Tibial artery (tissue), 4 donors: ENCODE measurements around the gene TLN1.
A peak's percentile ranks its signal among the peaks of the same experiment; 100 is the strongest.

ENCODE experiments used
- DNase-seq, 2 donors: peaks; one replicate each; pipeline ENCODE4 v3.0.0-alpha.2; 2019
- H3K27ac ChIP-seq, 2 donors: fragments of 200-600 bp; sonication (generic) in 1 of 2; 1 replicate in 1 of 2; 2 replicates in 1 of 2; pipeline ENCODE4 v1.5.1; 2018 to 2019; ENCODE audit warnings: mild to moderate bottlenecking in 1 of 2
- H3K27me3 ChIP-seq, 2 donors: fragments of 200-600 bp; sonication (generic) in 1 of 2; one replicate each; pipeline versions ENCODE4 v1.5.1 to v1.6.0; 2016 to 2019
- H3K36me3 ChIP-seq, 3 donors: fragments of 200-600 bp; sonication (generic) in 2 of 3; one replicate each; pipeline ENCODE4 v1.5.1; 2016 to 2019; ENCODE audit warnings: mild to moderate bottlenecking in 2 of 3
- H3K4me1 ChIP-seq, 4 donors: fragments of 200-600 bp; sonication (generic) in 2 of 4; 1 replicate in 3 of 4; 2 replicates in 1 of 4; pipeline ENCODE4 v1.5.1; 2016 to 2019
- H3K4me3 ChIP-seq, 2 donors: fragments of 200-600 bp; sonication (generic) in 1 of 2; 1 replicate in 1 of 2; 2 replicates in 1 of 2; pipeline ENCODE4 v1.5.1; 2018 to 2019; ENCODE audit warnings: mild to moderate bottlenecking in 2 of 2
- H3K9me3 ChIP-seq, 3 donors: fragments of 200-600 bp; sonication (generic) in 1 of 3; one replicate each; pipeline ENCODE4 v1.5.1; 2016 to 2019
- intact Hi-C: fragments of 100-400 bp; cut with DNase I; formaldehyde crosslinking; loops from one replicate; pipeline ENCODE4 v1.15.0; 2023; ENCODE audit warnings: low total_unique reads
- TF ChIP-seq, protein P1 (sequence below), 2 experiments: fragments of 200-600 bp in 1 of 2; fragments of 450-650 bp in 1 of 2; IDR thresholded peaks; one replicate each; pipeline ENCODE4 v1.5.1; 2017 to 2019; ENCODE audit warnings: antibody characterized with exemption in 2 of 2, mild to moderate bottlenecking in 1 of 2, moderate library complexity in 1 of 2

The TLN1 gene

DNA sequence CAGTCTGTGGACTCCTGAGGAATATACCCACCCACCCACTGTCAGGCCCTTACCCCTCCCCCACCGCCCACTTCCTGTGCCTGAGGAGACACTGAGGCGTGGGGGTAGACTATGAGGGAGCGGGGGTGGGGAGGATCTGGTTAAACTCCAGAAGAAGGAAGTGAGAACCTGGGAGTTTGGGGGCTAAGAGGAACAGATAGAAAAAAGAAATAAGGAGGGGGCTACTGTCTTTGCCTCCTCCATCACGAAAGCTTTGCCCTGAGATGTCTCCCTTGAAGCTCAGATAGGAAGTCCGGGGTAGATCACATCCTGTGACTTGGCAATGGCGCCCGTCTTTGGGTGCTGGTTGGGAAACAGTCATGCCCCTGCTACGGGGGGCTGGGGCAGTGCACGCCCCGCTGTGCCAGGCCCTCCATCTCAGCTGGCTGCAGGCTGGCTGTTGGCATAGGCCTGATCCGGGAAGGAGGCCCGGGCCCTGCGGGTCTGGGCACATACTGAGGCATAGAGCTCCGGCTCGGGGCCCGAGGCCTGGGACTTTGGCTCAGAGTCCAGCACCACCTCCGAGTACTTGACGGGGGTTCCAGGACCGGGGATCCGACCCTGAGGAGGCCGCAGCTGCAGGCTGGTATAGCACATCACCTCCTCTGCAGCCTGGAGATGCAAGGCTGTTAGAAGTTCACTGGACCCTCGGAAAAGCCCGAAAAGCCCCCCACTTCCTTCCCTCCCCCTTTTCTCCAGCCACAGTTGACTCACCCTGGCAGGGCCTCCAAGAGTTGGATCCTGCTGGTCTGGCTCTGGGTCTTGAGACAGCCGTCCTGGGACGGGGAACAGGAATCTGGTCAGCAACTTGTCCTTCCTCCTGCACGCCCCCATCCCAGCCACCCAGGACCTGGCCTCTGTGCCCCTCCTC is 82.3 kb downstream of the TLN1 start:
- TF ChIP-seq, protein P1, sequence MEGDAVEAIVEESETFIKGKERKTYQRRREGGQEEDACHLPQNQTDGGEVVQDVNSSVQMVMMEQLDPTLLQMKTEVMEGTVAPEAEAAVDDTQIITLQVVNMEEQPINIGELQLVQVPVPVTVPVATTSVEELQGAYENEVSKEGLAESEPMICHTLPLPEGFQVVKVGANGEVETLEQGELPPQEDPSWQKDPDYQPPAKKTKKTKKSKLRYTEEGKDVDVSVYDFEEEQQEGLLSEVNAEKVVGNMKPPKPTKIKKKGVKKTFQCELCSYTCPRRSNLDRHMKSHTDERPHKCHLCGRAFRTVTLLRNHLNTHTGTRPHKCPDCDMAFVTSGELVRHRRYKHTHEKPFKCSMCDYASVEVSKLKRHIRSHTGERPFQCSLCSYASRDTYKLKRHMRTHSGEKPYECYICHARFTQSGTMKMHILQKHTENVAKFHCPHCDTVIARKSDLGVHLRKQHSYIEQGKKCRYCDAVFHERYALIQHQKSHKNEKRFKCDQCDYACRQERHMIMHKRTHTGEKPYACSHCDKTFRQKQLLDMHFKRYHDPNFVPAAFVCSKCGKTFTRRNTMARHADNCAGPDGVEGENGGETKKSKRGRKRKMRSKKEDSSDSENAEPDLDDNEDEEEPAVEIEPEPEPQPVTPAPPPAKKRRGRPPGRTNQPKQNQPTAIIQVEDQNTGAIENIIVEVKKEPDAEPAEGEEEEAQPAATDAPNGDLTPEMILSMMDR (IDR thresholded peaks at IDR 0.05) = no peak
- Histone ChIP-seq H3K4me3 (peak overlapping the region in 1 of 2 donors; percentile 8), H3K27me3 (no peaks in the 10 kb centered on the region), H3K27ac (peak overlapping the region; percentile 55 to 70), H3K4me1 (peaks cover 0 to 21% (median 10%) of the 10 kb centered on the region in 4 donors), H3K9me3 (no peaks in the 10 kb centered on the region), H3K36me3 (no peaks in the 10 kb centered on the region)
- intact Hi-C loops = no loop called here
- DNase-seq = peak; percentile 68 to 79
